ENCODE results near the gene PACS2.

DNA sequence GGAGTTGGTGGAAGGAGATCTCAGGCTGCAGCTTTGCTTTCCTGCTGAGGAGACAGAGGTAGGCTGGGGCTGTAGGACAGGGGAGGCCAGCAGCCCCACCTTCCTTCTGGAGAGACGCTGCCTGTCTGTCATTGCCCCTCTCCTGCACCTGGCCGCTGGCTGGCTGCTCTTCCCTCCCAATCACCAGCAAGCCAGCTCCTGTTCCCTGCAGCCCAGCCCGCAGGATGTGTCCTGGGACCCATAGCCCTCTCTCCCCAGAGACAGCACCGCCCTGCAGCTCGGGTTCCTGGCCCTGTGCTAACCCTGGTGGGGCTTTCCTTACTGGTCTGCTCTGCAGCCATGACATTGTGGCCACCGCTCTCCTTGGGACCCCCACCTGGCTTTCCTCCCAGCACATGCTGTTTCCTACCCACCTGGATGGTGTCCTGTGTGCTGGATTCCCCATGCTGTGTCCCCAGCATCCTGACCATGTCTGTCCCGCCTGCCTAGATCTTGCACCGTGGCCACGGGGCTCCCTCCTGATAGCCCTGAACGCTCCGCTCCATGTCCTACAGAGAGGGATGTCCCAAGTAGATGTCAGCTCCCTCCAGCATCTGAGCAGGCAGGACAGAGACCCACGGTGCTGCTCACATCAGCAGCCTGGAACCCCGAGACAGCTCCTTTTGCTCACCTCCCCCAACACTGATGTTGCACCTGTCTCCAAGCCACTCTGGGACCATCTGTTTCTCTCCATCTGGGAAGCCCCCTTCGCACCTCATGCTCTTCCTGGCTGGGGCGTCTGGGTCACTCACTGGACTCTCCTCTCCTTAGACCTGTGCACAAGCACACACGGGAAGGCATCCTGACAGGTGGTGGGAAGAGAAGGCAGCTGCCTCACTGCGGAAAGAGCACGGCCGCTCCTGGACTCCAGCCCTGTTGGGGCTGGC is 104.0 kb downstream of the PACS2 start:
- TF ChIP-seq, protein P1, sequence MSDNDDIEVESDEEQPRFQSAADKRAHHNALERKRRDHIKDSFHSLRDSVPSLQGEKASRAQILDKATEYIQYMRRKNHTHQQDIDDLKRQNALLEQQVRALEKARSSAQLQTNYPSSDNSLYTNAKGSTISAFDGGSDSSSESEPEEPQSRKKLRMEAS (IDR thresholded peaks at IDR 0.05) = no peak
- no peak for TF ChIP-seq NRF1 (IDR thresholded peaks at IDR 0.05; ENCODE audit: low read depth, low read length)
- TF ChIP-seq BRCA1 (IDR thresholded peaks at IDR 0.05; ENCODE audit: low read depth, low read length) = no peak
- TF ChIP-seq POLR2A (IDR thresholded peaks at IDR 0.05; ENCODE audit: control extremely low read depth in 1 of 2, low read depth in 2 of 2, low read length in 2 of 2) = no peak
- TF ChIP-seq, protein P2, sequence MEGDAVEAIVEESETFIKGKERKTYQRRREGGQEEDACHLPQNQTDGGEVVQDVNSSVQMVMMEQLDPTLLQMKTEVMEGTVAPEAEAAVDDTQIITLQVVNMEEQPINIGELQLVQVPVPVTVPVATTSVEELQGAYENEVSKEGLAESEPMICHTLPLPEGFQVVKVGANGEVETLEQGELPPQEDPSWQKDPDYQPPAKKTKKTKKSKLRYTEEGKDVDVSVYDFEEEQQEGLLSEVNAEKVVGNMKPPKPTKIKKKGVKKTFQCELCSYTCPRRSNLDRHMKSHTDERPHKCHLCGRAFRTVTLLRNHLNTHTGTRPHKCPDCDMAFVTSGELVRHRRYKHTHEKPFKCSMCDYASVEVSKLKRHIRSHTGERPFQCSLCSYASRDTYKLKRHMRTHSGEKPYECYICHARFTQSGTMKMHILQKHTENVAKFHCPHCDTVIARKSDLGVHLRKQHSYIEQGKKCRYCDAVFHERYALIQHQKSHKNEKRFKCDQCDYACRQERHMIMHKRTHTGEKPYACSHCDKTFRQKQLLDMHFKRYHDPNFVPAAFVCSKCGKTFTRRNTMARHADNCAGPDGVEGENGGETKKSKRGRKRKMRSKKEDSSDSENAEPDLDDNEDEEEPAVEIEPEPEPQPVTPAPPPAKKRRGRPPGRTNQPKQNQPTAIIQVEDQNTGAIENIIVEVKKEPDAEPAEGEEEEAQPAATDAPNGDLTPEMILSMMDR (IDR thresholded peaks at IDR 0.05; ENCODE audit: control extremely low read depth in 1 of 3, insufficient read depth in 1 of 3, low read depth in 1 of 3, low read length in 3 of 3) = no peak
- TF ChIP-seq YY1 (IDR thresholded peaks at IDR 0.05; ENCODE audit: low read depth, low read length) = no peak
- TF ChIP-seq POLR2AphosphoS5 (IDR thresholded peaks at IDR 0.05; ENCODE audit: low read depth, low read length) = no peak
- TF ChIP-seq CEBPB (IDR thresholded peaks at IDR 0.05; ENCODE audit: low read depth, low read length) = no peak

Measured in H1 (cell line).